Left renal cortex interstitium (tissue), 4 donors: ENCODE data around the gene RTP5. TPM values are rescaled to one million over a fixed set of nuclear protein-coding genes. Genes with fewer than 3 reads are reported as not detected.

ENCODE experiments used
- DNase-seq, 4 donors: peaks; one replicate each; pipeline ENCODE4 v3.0.0-alpha.2; 2013; ENCODE audit warnings: low read depth in 4 of 4, low spot score in 2 of 4, missing footprints in 1 of 4
- polyA plus RNA-seq, 4 donors: library from polyadenylated mRNA; unstranded; fragments of 120-200 nt; gene quantifications; one replicate each; pipeline ENCODE4 v1.2.1, GENCODE V29; 2013; ENCODE audit not compliant: insufficient read length in 4 of 4

RTP5 gene
- polyA plus RNA-seq, 4 donors = 0.09 TPM; not detected in 3

DNA sequence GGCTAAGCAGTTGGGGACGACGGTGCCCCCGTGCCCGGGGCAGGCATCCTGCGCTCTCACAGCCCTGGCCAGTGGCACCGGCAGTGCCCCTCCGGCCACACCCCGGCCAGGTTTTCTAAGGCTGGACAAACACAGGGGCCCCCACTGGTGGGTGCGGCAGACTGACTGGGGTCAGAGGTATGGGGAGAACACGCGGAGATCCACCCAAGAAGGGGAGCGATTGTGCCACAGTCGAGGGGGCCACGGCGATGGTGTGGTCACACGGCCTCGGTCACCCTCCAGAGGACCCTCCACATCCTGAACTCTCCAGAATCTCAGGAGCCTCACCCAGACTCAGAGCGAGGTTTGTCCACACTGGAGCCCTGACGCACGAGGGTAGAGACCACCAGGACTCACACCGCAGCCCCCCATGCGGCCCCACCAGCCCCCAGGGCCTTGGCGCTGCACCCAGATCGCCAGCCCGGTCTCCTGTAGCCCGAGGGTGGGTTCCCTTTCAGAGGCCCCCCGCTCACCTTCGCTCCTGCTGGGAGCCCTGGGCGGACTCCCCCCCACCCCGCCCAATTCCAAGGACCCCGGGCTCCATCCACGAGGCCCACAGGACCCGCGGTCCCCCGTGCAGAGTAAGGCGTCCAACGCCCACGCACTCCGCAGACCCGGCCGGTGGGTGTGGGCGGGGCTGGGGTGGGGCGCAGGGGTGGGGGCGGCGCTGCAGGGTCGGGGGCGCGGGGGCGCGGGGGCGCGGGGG is 26.0 kb upstream of the RTP5 start:
- no peak for DNase-seq

- peak in 3 of 4 donors; percentile 32 to 49 (median 32) for DNase-seq
Observed at GRCh38 chr2:241844066-241844728, 25.3 kb upstream of the RTP5 start.

DNA sequence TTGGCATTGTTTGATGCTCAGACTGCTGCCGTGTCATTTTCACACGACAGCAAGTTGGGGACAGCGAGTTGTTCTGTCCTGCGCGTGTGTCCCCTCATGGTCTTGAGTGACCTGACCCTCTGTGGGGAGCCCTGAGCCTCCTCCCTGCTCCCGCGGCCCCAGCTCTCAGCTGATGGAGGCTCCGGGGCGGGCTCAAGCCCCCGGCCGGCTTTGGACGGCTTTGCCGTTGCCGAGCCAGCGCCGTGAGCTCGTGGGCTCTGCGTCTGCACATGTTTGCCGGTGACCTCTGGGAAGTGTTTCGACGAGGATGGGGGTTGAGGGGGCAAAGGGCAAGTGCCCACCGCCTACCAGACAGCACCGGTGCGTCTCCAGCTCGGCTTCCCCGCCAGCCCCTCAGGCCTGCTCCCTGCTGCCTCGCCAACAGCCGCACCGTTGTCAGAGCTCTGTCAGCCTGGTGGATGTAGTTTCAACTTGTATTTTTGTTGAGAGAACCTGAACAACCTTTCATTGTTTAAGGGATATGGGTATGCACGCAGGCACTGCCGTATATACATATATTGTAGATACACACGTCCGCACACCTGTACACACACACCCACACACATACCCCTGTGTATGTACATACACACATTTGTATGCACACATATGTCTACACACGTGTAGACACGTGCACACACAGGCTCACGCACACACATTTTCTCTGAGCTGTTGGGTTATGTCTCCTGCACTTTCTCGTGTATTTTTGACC is 24.5 kb upstream of the RTP5 start:
- no peak for DNase-seq

DNA sequence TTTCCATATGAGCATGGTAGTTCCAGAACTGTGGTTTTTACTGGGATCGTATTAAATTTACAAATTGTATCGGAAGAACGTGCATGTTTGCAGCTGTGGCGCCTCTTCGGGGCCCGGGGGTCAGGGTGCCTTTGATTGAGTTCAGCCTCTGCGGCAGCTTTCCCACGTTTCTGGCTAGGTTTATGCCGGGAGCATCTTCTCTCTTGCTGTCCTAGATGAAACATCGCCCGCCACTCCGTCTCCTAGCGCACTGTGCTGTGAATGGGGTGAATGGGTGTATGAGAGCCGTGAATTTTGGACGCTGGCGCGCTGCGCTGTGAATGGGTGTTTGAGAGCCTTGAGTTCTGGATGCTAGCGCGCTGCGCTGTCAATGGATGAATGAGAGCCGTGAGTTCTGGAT is 23.1 kb upstream of the RTP5 start:
- no peak for DNase-seq

- DNase-seq = no peak
Observed at GRCh38 chr2:241848761-241849615, 20.5 kb upstream of the RTP5 start.

DNA sequence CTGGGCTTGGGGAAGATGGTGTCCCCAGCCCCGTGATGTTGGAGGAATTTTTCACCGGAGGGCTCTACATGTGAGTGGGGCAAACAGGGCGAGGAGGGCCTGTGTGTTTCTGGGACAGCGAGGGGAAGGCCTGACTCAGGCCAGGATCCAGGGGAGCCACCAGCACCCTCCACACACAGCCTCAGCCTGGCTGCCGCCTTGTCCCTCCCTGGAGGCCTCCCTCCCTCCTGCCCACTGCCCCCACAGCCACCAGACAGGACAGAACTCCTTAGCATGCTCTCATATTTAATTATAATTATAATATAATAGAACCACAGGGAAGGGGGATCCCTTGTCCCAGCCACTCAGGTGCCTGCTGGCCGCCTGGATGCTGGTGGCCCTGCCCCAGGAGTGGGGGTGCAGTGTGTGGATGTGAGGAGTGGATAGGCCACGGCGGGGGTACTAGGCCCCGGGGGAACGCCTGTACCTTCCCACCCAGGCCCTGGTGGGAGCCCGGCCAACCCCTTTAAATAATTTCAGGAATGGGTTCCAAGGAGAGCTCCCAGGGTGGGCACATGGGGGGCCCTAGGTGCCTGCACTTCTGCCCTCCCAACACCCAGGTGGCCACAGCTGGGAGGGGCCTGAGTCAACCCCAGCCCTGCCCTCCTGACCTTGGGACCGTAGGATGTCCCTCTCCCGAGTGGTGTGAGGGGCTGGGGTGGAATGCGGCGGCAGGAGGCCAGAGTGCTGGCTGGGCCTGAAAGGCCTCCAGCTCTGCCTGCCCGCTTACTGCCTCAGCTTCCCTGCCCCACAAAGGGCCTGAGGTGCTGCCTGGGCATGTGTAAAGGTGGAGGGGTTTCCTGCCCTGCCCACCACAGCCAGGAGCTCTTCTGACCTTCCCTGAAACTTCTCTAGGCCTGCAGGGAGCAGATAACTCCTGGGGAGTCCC is 19.6 kb upstream of the RTP5 start:
- no peak for DNase-seq

GRCh38 chr2:241850544-241851324 is 18.8 kb upstream of the RTP5 start:
- DNase-seq = no peak

- no peak for DNase-seq
Observed at GRCh38 chr2:241851325-241852115, 18.0 kb upstream of the RTP5 start.

GRCh38 chr2:241852116-241852980 is 17.2 kb upstream of the RTP5 start:
- no peak for DNase-seq

DNA sequence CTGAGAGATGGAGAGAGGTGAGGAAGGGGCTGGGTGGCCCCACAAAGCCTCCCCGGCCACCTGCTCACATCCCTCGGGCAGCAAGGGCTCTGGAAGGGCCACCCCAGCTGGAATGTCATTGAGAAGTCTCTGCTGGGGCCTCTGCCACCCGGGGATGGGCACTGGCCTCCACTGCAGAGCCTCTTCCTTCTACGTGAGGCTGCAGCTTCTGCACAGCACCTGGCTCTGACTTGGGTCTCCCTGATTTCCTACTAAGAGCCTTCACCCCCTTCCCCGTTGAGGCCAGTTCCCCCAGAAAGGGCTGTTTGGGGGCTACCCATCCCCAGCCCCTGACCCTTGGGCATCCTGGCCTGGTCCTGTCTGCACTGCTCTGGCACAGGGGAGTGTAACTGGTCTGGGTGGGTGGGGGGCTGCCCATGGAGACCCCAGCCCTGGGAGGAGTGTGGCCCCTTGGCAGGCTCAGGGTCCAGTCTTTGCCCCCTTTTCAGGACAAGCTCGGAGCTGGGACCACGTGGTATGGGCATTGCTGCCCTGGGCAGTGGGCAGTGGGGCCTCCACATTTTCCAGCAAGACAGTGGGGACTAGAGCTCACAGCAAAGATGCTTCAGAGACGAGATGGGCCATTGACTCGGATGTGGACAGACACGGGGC is 16.4 kb upstream of the RTP5 start:
- no peak for DNase-seq

DNA sequence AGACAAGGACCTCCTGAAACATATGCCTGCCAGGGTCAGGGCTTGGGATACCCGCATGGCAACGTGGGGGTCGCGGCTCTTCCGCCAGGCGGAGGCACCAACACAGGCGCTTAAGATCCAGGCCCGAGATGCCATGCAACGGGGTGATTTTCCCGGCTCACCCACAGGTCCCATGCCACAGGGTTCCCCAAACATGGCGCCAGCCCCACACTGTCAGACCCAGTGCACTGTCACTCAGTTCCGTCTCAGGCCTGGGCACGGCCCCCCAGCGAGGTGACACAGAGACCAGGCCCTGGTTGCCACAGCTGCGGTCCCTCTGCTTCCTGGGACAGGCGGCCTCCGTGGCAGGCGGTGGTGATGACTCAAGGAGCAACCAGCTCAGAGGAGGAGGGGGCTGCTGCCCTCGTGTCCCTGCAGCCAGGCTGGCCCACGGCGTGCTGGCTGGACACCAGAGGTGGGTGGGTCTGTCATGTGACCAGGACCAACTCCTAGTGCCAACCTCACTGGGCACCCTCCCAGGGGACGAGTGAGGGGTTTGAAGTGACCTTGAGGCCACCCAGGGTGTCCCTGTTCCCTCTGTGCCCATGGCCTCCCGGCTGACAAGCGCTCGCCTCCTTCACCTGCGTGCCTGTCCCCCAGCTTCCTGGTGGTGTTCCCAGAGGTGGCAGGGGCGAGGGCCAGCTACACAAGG is 15.7 kb upstream of the RTP5 start:
- no peak for DNase-seq

DNA sequence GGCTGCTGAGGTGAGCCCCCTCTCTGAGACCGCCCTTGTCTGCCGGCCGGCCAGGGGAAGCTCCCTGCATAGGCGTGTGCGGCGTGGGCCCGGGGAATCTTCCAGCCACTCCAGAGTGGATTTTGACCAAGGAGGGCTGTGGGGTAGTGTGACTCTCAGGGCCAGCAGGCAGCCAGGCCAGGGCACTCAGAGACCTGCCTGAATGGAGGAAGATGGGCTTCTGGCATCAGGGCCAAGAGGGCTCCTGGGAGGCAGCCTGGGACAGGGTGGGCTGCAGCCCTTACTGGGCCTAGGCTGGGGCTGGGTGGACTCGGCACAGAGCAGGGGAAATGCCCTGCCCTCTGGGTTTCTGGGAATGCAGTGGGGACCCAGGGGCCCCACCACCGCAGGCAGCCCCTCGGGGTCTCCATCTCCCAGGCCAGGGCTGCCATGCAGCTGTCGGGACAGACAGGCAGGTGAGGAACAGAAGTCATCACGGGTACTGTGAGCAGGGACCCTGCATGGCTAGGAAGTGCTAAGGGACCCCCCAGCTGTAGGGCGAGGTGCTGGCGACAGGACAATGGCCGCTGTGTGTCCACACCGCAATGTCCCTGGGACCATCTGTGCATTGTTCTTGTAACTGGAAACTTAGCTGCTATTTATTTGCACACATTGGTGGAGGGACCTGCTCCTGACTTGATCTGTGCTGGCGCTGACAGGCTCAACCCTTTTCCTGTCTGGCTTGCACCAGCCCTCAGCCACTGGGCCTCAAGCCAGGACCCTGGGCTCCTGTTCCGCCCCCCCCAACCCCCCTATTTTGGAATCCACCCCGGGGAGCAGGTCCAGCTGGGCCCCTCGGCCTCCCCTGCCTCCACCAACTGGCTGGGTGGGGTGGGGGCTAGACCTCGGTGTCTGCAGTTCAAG is 14.9 kb upstream of the RTP5 start:
- DNase-seq = no peak

DNA sequence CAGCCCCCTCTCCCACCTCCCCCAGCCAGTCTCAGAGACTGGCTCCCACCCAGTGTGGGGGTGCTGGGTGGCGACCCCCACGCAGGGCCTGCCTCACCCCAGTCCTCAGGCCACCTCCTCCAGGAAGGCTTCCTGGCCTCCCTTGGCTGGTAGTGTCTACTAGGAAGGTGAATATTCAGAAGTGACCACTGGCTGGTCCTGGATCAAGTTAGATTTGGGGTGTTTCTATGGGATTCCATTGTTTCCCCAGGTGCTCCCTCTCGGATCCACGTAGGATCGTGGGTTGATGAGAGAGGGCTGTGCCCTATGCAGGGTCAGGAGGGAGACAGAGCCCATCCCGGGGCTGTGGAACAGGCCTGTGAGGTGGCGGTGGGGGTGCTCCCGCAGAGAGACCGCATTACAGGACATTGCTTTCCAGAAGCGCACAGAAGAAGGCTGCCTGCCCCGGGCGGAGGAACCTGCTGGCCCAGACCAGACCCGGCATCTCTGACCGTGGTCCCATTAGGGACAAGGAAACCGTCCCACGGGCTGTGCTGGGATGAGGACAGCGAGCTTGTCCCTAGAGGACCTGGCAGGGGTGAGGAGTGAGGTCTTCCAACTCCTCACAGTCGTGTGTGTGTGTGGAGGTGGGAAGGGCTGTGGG is 14.2 kb upstream of the RTP5 start:
- DNase-seq = no peak

- no peak for DNase-seq
Observed at GRCh38 chr2:241855888-241856422, 13.6 kb upstream of the RTP5 start.
